Psoas muscle (tissue), 8 donors: ENCODE measurements around the gene PHF10. TPM values are rescaled to one million over a fixed set of nuclear protein-coding genes. Genes with fewer than 3 reads are reported as not detected.

ENCODE experiments used
- ATAC-seq, 4 donors: fragments of 200-7000 bp; cut with Tn5 transposase; one replicate each; pipeline ENCODE4 v1.9.1; 2020; ENCODE audit warnings: moderate library complexity in 3 of 4, mild to moderate bottlenecking in 2 of 4
- DNase-seq, 2 donors: peaks; one replicate each; pipeline ENCODE4 v3.0.0-alpha.2; 2020
- H3K27ac ChIP-seq: fragments of 200-600 bp; one replicate; pipeline ENCODE4 v1.8.0; 2022
- H3K27me3 ChIP-seq, 3 donors: fragments of 200-600 bp in 1 of 3; one replicate each; pipeline versions ENCODE4 v1.6.1 to v1.8.0; 2013 to 2022; ENCODE audit warnings: low read length in 2 of 3, mild to moderate bottlenecking in 2 of 3, moderate library complexity in 1 of 3; ENCODE audit not compliant: insufficient read depth in 3 of 3
- H3K36me3 ChIP-seq, 2 donors: fragments of 200-600 bp in 1 of 2; one replicate each; pipeline versions ENCODE4 v1.6.1 to v1.8.0; 2013 to 2022; ENCODE audit warnings: low read depth in 1 of 2, mild to moderate bottlenecking in 1 of 2, moderate library complexity in 1 of 2; ENCODE audit not compliant: insufficient read depth in 1 of 2
- H3K4me1 ChIP-seq: fragments of 200-600 bp; one replicate; pipeline ENCODE4 v1.8.0; 2022
- H3K4me3 ChIP-seq: fragments of 200-600 bp; one replicate; pipeline ENCODE4 v1.8.0; 2022; ENCODE audit warnings: mild to moderate bottlenecking
- H3K9me3 ChIP-seq: fragments of 200-600 bp; one replicate; pipeline ENCODE4 v1.8.0; 2022
- CTCF ChIP-seq: fragments of 200-600 bp; IDR thresholded peaks from one replicate; pipeline ENCODE4 v1.8.0; 2022; ENCODE audit warnings: antibody characterized with exemption
- WGBS, 3 donors: extraction: QIAGEN DNeasy Blood & Tissue Kit; methylation state at CpG; one replicate each; pipeline versions ENCODE4 v1.1.6 to v1.1.7; 2013; 5-methylcytosine and 5-hydroxymethylcytosine counted together
- intact Hi-C, 2 donors: fragments of 100-400 bp; cut with DNase I; formaldehyde crosslinking; loops; one replicate each; pipeline versions ENCODE4 v1.11.0 to v1.14.2; 2022
- polyA plus RNA-seq, 3 donors: library from polyadenylated mRNA; stranded (reverse); fragments of 200-250 nt; gene quantifications; one replicate each; pipeline ENCODE4 v1.2.3, GENCODE V29; 2013
- total RNA-seq, 4 donors: library from RNA; stranded (reverse); fragmentation: NEBNext Ultra II Directional in 2 of 4; extraction: Animal tissue kit (Norgen Biotek cat#: 25700) in 2 of 4; gene quantifications; one replicate each; pipeline versions ENCODE4 v1.2.1 to v1.2.4, GENCODE V29; 2021 to 2023
- donor health status: healthy with polysubstance abuse.
- donor health status: DM: no; HTN: no; CAD: no; lungs with moderate emphysema.
- donor health status: Bipolar disorder and iron deficiency.
- donor health status: healthy.
- donor health status: DM: yes; HTN: yes; CAD: no.
- donor health status: DM: no; HTN: no; CAD: no.
- donor health status: DM: no; HTN: no; CAD: no.
- donor health status: DM: yes; HTN: yes; CAD: no.

Gene PHF10
- total and polyA plus RNA-seq, 7 donors, result 20.2 to 66.6 (median 49.3) TPM

GRCh38 chr6:169763308-169763707, 39.0 kb upstream of the PHF10 start:
- Histone ChIP-seq H3K27ac (no peak overlapping the region), H3K4me1 (no peaks in the 10 kb centered on the region), H3K27me3 (no peaks in the 10 kb centered on the region), H3K9me3 (no peaks in the 10 kb centered on the region), H3K36me3 (peaks cover 13 to 94% of the 10 kb centered on the region in 2 donors), H3K4me3 (no peak overlapping the region)
- intact Hi-C loops, result no loop called here
- 34 to 39% (median 38%) methylated on average over 9 to 10 of the region's 10 CpGs for WGBS, 3 donors
- peak in 1 of 2 donors; percentile 64 for DNase-seq
- peak; percentile 56 to 88 (median 80) for ATAC-seq
- no peak for TF ChIP-seq CTCF

GRCh38 chr6:169755162-169755561, 30.9 kb upstream of the PHF10 start:
- no peaks in the 10 kb centered on the region for H3K27me3 ChIP-seq
- 86 to 90% (median 87%) methylated on average over 6 of the region's 6 CpGs for WGBS, 3 donors
- H3K9me3 ChIP-seq, result no peaks in the 10 kb centered on the region
- no peak for DNase-seq
- no peak for TF ChIP-seq CTCF
- no peak for ATAC-seq
- H3K27ac ChIP-seq, result no peak overlapping the region
- intact Hi-C loops, result no loop called here
- H3K4me3 ChIP-seq, result no peak overlapping the region
- H3K36me3 ChIP-seq, result peaks cover 4 to 44% of the 10 kb centered on the region in 2 donors
- H3K4me1 ChIP-seq, result peaks cover 21% of the 10 kb centered on the region

- Histone ChIP-seq H3K4me3 (peak overlapping the region; percentile 69), H3K4me1 (peaks cover 26% of the 10 kb centered on the region), H3K9me3 (no peaks in the 10 kb centered on the region), H3K36me3 (peaks cover 3 to 14% of the 10 kb centered on the region in 2 donors), H3K27me3 (no peaks in the 10 kb centered on the region), H3K27ac (peak overlapping the region; percentile 89)
- ATAC-seq, result peak in 1 of 4 donors; percentile 21
- intact Hi-C loops, result loop anchor here (5.0 kb wide), 2 partner anchors 50 to 800 kb away; partner anchors contain the start of genes C6orf120 (in 1 of the 2), PSMB1 (in 1 of the 2), TBP (in 1 of the 2) and WDR27 (in 1 of the 2)
- WGBS, 3 donors, result 7 to 8% (median 7%) methylated on average over 19 of the region's 19 CpGs
- DNase-seq, result no peak
- TF ChIP-seq CTCF, result no peak
Measured at GRCh38 chr6:169752074-169752623, 27.8 kb upstream of the PHF10 start.

- H3K36me3 ChIP-seq, result peaks cover 0 to 7% of the 10 kb centered on the region in 2 donors
- DNase-seq (peak; percentile 96 to 97), ATAC-seq (peak; percentile 99)
- H3K27ac ChIP-seq, result peak within 1 kb of the TSS; percentile 89
- TF ChIP-seq CTCF, result peak; percentile 25
- peak within 1 kb of the TSS; percentile 69 for H3K4me3 ChIP-seq
- WGBS, 3 donors, result 0% methylated on average over 65 to 90 of the region's 90 CpGs
- intact Hi-C loops, result loop anchor here (1.0 to 5.0 kb wide), 3 partner anchors 26 to 801 kb away; partner anchors contain the start of genes C6orf120 (in 1 of the 2), PSMB1 (in 1 of the 2), TBP (in 1 of the 2) and WDR27 (in 1 of the 2)
- no peaks in the 10 kb centered on the region for H3K9me3 ChIP-seq
- peaks cover 26% of the 10 kb centered on the region for H3K4me1 ChIP-seq
- H3K27me3 ChIP-seq, result no peaks in the 10 kb centered on the region
Measured at GRCh38 chr6:169751242-169752073, 27.2 kb upstream of the PHF10 start, which contains the start of the genes DYNLT2 and ERMARD. TSS of gene DYNLT2 (minus strand) at chr6:169751572. CDS start at chr6:169751458, 114 bp downstream. TSS of gene ERMARD (plus strand) at chr6:169751622. CDS start at chr6:169751658, 36 bp downstream.
